Retinal pigment epithelial cell (primary cell): ENCODE results near the gene COL20A1.

ENCODE experiments used
- DNase-seq: peaks from one replicate; pipeline ENCODE4 v3.0.0-alpha.2; 2010; ENCODE audit warnings: low read depth
- H3K4me3 ChIP-seq: 2 replicates; pipeline ENCODE4 v1.5.1; 2011; ENCODE audit warnings: mild to moderate bottlenecking, low read length, control low read depth, moderate library complexity
- CTCF ChIP-seq: conservative IDR thresholded peaks from 2 replicates; pipeline ENCODE4 v1.5.1; 2011; ENCODE audit warnings: low read depth, low read length, control low read depth, inconsistent platforms

The COL20A1 gene

GRCh38 chr20:63350196-63350595 lies 57.2 kb downstream of the COL20A1 start:
- DNase-seq, result no peak
- no peak overlapping the region for H3K4me3 ChIP-seq
- no peak for TF ChIP-seq CTCF

DNA sequence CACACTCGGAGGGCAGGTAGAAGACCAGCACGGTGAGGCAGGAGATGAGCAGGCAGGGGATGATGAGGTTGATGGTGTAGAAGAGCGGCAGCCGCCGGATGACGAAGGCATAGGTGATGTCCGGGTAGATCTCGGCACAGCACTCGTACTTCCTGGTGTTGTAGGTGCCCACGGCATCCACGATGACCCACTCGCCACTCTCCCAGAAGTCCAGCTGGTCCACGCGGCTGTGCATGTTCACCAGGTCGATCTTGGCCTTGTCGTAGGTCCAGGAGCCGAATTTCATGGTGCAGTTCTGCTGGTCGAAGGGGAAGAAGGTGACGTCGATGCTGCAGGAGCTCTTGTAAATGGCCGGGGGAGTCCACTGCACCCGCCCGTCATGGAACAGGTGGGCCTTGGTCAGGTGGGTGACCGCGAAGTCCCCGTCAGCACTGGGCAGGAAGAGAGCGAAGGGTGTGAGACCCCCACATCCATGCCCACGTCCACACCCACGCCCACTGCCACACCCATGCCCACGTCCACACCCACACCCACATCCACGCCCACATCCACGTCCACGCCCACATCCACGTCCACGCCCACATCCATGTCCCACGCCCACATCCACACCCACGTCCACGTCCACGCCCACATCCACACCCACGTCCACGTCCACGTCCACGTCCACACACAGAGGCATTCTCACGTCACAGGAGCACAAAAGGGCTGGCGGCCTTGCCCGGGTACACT lies 57.8 kb downstream of the COL20A1 start:
- DNase-seq, result no peak
- no peak for TF ChIP-seq CTCF
- H3K4me3 ChIP-seq, result no peak overlapping the region

DNA sequence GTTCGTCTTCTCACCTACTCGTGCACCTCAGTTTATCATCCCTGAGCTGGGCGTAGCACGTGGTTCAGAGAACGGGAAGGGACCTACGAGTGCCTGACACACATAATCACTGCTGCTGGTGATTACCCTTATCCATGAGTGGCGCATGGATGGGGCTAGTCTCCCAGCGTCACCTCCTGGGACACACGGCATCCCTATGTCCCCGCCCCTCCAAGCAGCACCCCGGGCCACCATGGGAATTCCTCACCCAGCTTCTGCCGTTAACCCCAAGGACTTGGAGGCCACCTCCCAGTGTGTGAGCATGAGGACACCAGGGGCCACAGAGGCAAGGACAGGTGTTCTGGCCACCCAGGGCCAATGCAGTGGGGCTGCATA lies 58.3 kb downstream of the COL20A1 start:
- no peak overlapping the region for H3K4me3 ChIP-seq
- DNase-seq, result no peak
- TF ChIP-seq CTCF, result no peak

DNA sequence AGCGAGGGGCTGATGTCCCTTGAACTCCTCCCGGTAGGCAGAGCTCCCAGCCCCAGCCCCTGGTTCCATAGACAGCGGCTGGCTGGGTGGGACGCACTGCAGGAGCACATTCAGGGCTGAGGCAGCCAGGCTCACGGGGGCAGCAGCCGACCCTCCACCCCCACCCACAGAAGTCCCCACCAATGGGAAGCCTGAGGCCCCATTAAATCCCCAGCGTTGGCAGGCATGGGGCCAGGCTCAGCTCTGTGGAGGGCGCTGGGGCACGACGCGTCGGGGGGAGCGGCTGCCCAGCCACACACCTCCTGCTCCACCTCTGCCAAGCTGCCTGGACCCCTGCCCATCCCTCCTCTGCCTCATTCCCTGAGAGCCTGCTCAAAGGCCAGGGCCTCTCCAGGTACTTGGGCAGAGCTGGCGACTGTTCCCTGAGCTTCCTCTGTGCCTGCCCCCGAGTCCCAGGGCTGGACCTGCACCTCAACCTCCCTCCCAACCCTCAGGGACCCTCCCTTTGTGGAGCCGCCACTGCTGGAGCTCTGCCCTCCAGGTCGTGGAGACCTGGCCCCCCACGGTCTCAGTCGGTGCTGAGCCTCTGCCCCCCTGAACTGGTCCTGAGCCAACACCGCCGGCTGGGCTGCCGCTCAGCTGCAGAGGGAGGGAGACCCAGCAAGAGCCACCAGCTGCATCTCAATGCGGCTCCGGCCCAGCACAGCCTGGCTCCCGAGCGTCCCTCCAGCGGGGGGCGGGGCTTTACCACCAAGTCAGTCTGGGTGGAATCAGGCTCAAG lies 59.0 kb downstream of the COL20A1 start:
- H3K4me3 ChIP-seq, result no peak overlapping the region
- TF ChIP-seq CTCF, result no peak
- no peak for DNase-seq

- no peak for TF ChIP-seq CTCF
- no peak overlapping the region for H3K4me3 ChIP-seq
- DNase-seq, result no peak
These were observed 59.8 kb downstream of the COL20A1 start for GRCh38 chr20:63352811-63353221.

GRCh38 chr20:63354636-63355350 lies 61.8 kb downstream of the COL20A1 start:
- TF ChIP-seq CTCF, result no peak
- H3K4me3 ChIP-seq, result no peak overlapping the region
- no peak for DNase-seq
